Adrenal gland (tissue), 12 donors: ENCODE data around the gene TLK2. TPM values are rescaled to one million over a fixed set of nuclear protein-coding genes. Genes with fewer than 3 reads are reported as not detected.
A peak's percentile ranks its signal among the peaks of the same experiment; 100 is the strongest.

Source experiments
- DNase-seq, 7 donors: peaks; one replicate each; pipeline ENCODE4 v3.0.0-alpha.2; 2019 to 2020
- H3K27ac ChIP-seq, 5 donors: fragments of 200-600 bp; sonication (generic) in 4 of 5; 1 replicate in 3 of 5; 2 replicates in 2 of 5; pipeline versions ENCODE4 v1.5.1 to v1.8.0; 2016 to 2020; ENCODE audit warnings: mild to moderate bottlenecking in 1 of 5
- H3K27me3 ChIP-seq: fragments of 200-600 bp; 2 replicates; pipeline ENCODE4 v1.8.0; 2021
- H3K36me3 ChIP-seq, 2 donors: fragments of 200-600 bp; replicated peaks in 1 of 2; 1 replicate in 1 of 2; 2 replicates in 1 of 2; pipeline versions ENCODE4 v1.5.1 to v1.8.0; 2018 to 2022
- H3K4me1 ChIP-seq, 2 donors: fragments of 200-600 bp; replicated peaks in 1 of 2; 1 replicate in 1 of 2; 2 replicates in 1 of 2; pipeline versions ENCODE4 v1.5.1 to v1.8.0; 2018 to 2021
- H3K4me3 ChIP-seq, 4 donors: fragments of 200-600 bp; sonication (generic) in 3 of 4; one replicate each; pipeline ENCODE4 v1.5.1; 2016 to 2018
- H3K9me3 ChIP-seq, 3 donors: fragments of 200-600 bp; sonication (generic) in 1 of 3; replicated peaks in 1 of 3; 1 replicate in 2 of 3; 2 replicates in 1 of 3; pipeline versions ENCODE4 v1.5.1 to v1.8.0; 2016 to 2021
- CTCF ChIP-seq, 6 experiments: fragments of 450-650 bp in 4 of 6; fragments of 200-600 bp in 2 of 6; sonication (generic) in 1 of 6; IDR thresholded peaks; 1 replicate in 5 of 6; 2 replicates in 1 of 6; pipeline versions ENCODE4 v1.5.1 to v1.8.0; 2016 to 2021; ENCODE audit warnings: antibody characterized with exemption in 6 of 6, mild to moderate bottlenecking in 2 of 6, moderate library complexity in 1 of 6
- POLR2A ChIP-seq, 2 donors: fragments of 450-650 bp; IDR thresholded peaks; one replicate each; pipeline ENCODE4 v1.6.1; 2017; ENCODE audit warnings: antibody characterized with exemption in 2 of 2, mild to moderate bottlenecking in 2 of 2, moderate library complexity in 1 of 2
- whole genome bisulfite sequencing, 4 donors: extraction: QIAGEN DNeasy Blood & Tissue Kit in 2 of 4; methylation state at CpG; one replicate each; pipeline versions ENCODE4 v1.1.5 to v1.1.7; 2013 to 2017; 5-methylcytosine and 5-hydroxymethylcytosine counted together
- intact Hi-C, 2 donors: fragments of 100-400 bp; cut with DNase I; formaldehyde crosslinking; loops; one replicate each; pipeline versions ENCODE4 v1.14.1 to v1.15.0; 2022 to 2023
- polyA plus RNA-seq, 3 donors: library from polyadenylated mRNA; stranded (reverse); fragments of 200-250 nt in 2 of 3; fragments of 350-450 nt in 1 of 3; fragmentation: Illumina TruSeq in 1 of 3; extraction: RNeasy Lipid Tissue Mini Kit (QIAGEN cat#74804) in 1 of 3; gene quantifications; one replicate each; pipeline ENCODE4 v1.2.3, GENCODE V29; 2013 to 2014
- total RNA-seq, 9 donors: library from RNA; depleted of rRNA in 4 of 9; stranded (reverse); fragments of >200 nt in 4 of 9; fragments of 120-200 nt in 1 of 9; fragmentation: NEBNext Ultra II Directional in 1 of 9; extraction: Animal tissue kit (Norgen Biotek cat#: 25700) in 1 of 9; gene quantifications; one replicate each; pipeline versions ENCODE4 v1.1.0 to v1.2.4, GENCODE V29; 2013 to 2023
- donor health status: healthy with polysubstance abuse.
- donor health status: Bipolar disorder and iron deficiency.
- donor health status: DM: yes; HTN: yes; CAD: no.
- donor health status: DM: no; HTN: no; CAD: no.
- donor health status: DM: no; HTN: no; CAD: no.
- donor health status: DM: yes; HTN: yes; CAD: no.

Gene TLK2
- total and polyA plus RNA-seq, 12 donors = 13.2 to 68.3 (median 31.2) TPM

DNA sequence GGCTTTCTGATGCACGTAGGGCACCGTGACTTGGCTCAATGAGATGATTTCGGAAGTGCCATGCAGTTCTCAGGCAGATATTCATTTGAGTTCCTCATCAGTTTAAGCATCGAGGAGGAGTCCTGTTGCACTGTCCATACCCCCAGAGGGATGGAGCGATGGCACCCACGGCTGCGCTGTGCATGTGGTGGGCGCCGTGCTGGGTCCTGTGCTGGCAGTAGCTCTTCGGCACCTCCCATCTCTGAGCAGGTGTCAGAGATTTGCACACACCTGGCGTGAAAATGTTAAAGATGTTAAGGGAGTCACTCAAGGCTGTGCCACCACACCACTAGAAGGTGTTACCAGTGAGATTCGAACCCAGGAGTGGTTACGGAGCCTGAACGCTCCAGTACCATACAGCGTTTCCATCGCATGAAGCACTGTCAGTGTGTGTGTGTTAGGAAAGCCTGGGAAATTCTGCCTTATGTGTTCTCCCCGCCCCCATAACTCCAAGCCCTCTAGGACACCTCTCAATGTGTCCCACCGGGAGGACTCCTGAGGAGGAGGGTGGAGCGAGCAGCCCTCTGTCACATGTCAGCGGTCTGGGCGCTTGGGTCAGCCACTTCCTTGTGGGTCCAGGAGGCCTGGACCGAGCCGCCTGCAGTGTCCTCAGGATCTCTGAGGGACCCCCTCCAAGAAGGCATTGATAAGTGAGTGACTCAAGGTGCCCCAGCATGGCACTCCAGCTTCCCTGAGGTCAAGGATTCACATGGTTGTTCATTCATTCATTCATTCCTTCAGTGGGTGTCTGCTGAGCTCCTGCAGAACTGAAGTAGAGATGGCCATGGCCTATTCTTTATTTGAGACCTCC, 152.7 kb downstream of the TLK2 start:
- H3K4me3 ChIP-seq = no peak overlapping the region
- intact Hi-C loops = no loop called here
- peaks cover 0 to 16% of the 10 kb centered on the region in 2 donors for H3K4me1 ChIP-seq
- H3K36me3 ChIP-seq = no peaks in the 10 kb centered on the region
- no peak for DNase-seq
- H3K27ac ChIP-seq = peak overlapping the region in 1 of 5 donors; percentile 45
- H3K27me3 ChIP-seq = no peaks in the 10 kb centered on the region
- no peaks in the 10 kb centered on the region for H3K9me3 ChIP-seq
- WGBS, 4 donors = 92 to 98% (median 94%) methylated on average over 15 to 23 of the region's 23 CpGs
- TF ChIP-seq CTCF (IDR thresholded peaks at IDR 0.05) (no peak), POLR2A (IDR thresholded peaks at IDR 0.05) (no peak)

DNA sequence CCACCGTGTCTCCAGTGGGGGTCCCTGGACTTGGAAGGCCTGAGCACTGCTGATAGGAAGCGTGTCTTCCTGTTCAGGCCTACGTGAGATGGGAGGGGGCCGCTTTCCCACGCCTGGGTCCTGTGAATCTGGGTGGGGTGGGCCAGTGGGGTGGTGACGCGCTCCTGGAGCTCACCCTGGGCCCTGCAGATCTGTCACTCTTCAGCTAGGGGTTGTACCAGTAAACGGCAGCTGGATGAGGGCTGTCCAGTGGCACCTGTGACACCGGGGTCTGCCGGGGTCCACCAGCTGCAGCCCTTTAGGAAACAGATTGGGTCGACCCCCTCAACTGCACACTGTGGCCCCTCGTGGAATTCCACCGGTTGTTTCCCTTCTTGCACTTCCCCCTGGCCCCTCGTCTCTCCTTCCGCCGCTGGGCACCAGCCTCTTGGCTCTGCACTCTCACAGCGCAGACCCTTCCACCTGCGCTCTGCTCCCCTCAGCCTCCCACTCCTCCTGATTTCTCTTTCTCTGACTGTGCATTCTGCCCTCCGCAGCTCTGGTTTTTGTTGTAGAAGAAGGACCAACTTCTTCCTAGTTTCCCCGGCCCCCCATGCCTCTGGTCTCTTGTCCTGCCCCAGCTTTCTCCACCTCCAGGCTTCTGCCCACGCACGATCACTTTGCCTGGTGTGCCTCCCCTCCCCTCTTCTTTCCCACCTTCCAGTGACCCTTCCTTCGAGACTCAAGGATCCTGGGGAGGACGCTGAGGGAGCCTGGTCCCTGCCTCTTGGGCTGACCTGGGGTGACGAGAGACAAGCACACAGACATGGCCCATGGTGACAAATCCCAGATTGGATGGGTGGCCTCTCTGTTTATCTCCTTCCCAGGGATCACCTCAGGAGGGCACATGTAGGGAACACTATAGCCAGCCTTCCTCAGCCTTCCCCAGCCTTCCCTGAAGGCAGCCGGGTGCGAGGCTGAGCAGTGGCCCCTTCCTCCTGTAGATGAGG, 153.6 kb downstream of the TLK2 start:
- H3K9me3 ChIP-seq = no peaks in the 10 kb centered on the region
- no peaks in the 10 kb centered on the region for H3K27me3 ChIP-seq
- peaks cover 0 to 10% of the 10 kb centered on the region in 2 donors for H3K4me1 ChIP-seq
- no peak overlapping the region for H3K27ac ChIP-seq
- intact Hi-C loops = no loop called here
- H3K4me3 ChIP-seq = no peak overlapping the region
- no peak for DNase-seq
- no peaks in the 10 kb centered on the region for H3K36me3 ChIP-seq
- TF ChIP-seq POLR2A (IDR thresholded peaks at IDR 0.05) (no peak), CTCF (IDR thresholded peaks at IDR 0.05) (no peak)
- 76 to 79% (median 78%) methylated on average over 26 to 27 of the region's 27 CpGs for WGBS, 4 donors

DNA sequence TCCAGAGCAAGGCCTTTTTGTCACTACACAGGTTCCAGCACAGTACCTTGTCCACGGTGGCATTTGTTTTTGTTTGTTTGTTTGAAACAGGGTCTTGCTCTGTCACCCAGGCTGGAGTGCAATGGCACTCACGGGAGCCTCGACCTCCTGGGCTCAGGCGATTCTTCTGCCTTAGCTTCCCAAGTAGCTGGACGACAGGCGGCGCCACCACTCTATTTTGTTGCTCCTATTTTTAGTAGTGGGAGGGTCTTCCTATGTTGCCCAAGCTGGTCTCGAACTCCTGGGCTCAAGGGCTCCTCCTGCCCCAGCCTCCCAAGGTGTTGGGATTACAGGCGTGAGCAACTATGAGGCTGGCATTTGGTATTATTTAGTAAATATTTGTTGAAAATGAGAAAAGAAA, 159.2 kb downstream of the TLK2 start:
- Histone ChIP-seq H3K27me3 (no peaks in the 10 kb centered on the region), H3K36me3 (no peaks in the 10 kb centered on the region), H3K4me1 (no peaks in the 10 kb centered on the region), H3K4me3 (no peak overlapping the region), H3K9me3 (no peaks in the 10 kb centered on the region), H3K27ac (no peak overlapping the region)
- intact Hi-C loops = no loop called here
- 59 to 81% (median 67%) methylated on average over 9 of the region's 9 CpGs for WGBS, 4 donors
- no peak for DNase-seq
- no peak for TF ChIP-seq CTCF (IDR thresholded peaks at IDR 0.05)
- TF ChIP-seq POLR2A (IDR thresholded peaks at IDR 0.05) = no peak

DNA sequence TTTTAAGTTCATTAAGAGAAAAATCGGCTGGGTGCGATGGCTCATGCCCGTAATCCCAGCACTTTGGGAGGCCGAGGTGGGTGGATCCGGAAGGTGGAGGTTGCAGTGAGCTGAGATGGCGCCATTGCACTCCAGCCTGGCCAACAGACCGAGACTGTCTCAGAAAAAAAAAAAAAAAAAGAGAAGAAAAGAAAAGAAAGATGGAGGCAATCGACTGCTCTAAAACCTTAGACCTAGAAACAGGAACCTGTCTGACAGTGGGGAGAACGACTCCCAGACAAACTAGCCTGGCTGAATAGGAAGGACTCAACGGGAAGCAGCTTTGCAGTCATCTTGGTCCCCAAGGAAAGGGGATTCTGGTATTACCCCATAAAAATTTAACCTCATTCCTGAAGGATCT, 162.5 kb downstream of the TLK2 start:
- Histone ChIP-seq H3K9me3 (no peaks in the 10 kb centered on the region), H3K27me3 (no peaks in the 10 kb centered on the region), H3K27ac (no peak overlapping the region), H3K4me1 (no peaks in the 10 kb centered on the region), H3K36me3 (no peaks in the 10 kb centered on the region), H3K4me3 (no peak overlapping the region)
- TF ChIP-seq CTCF (IDR thresholded peaks at IDR 0.05) (no peak), POLR2A (IDR thresholded peaks at IDR 0.05) (no peak)
- DNase-seq = no peak
- intact Hi-C loops = no loop called here
- WGBS, 4 donors = 78 to 81% (median 80%) methylated on average over 10 of the region's 10 CpGs
